Endometrium (tissue), 2 donors: ENCODE results near the gene GABRP.
"Not testable (repeated sequence)": the region's sequence is repeated elsewhere in the genome, so short reads cannot be mapped to it uniquely, and the experiment has no call there.

Experiments
- FAIRE-seq: peaks from 2 replicates; lab custom pipeline; 2012; peaks lifted over from hg19 to GRCh38; lab: Jason Lieb, UNC
- donor health status: control.
- donor health status: control.

GABRP gene, protein sequence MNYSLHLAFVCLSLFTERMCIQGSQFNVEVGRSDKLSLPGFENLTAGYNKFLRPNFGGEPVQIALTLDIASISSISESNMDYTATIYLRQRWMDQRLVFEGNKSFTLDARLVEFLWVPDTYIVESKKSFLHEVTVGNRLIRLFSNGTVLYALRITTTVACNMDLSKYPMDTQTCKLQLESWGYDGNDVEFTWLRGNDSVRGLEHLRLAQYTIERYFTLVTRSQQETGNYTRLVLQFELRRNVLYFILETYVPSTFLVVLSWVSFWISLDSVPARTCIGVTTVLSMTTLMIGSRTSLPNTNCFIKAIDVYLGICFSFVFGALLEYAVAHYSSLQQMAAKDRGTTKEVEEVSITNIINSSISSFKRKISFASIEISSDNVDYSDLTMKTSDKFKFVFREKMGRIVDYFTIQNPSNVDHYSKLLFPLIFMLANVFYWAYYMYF

DNA sequence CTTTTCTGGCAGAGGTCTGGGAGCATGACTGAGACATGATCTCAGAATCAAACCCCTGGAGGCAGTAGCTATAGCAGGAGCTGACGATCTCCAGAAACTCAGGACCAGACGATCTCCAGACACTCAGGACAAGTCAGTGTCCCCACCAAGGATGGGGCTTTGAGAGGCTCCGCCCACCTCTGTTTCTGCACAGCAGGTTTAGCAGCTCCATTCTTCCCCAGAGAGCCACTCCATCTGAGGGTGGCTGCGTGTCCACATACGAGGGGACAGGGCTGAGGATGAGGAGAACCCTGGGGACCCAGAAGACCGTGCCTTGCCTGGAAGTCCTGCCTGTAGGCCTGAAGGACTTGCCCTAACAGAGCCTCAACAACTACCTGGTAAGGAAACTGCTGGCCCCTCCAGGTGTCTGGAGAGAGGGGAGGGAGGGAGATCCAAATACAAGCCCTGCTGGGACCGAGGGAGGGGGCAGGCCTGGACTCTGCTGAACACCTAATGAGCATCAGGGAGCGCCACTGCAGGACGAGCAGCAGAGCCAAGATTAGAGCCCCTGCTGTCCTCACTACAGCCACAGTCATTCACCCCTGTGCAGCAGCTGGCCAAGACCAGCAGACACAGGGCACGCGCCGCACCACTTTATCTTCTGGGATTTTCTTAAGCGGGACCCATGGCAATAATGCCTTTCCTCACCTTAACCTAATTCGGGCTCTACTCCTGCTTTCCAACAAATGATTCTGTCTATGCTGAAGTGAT is at the start of gene GABRP:
TSS of gene GABRP (plus strand) at position 228 of the 750 bp plus-strand sequence. CDS start 4,891 bp downstream, outside the sequence.
- no peak for FAIRE-seq

DNA sequence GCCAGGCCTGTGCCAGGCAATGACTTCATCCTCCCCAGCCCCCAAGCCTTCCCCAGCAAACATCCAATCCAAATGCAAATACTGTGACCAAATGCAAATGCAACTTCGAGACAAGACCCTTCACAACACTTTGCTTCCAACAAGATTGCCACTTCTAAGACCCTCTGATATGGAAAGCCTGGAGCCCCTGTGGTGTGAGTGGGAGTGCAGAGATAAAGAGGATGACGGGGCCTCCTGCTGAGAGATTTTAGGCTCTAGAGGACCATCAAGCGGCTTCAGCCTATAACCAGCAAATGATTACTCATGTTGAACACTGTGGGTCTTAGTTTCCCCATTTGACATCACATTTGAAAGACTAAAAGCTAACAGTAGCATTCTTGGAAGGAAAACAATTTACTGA is 46.6 kb upstream of the GABRP start:
- no peak for FAIRE-seq

DNA sequence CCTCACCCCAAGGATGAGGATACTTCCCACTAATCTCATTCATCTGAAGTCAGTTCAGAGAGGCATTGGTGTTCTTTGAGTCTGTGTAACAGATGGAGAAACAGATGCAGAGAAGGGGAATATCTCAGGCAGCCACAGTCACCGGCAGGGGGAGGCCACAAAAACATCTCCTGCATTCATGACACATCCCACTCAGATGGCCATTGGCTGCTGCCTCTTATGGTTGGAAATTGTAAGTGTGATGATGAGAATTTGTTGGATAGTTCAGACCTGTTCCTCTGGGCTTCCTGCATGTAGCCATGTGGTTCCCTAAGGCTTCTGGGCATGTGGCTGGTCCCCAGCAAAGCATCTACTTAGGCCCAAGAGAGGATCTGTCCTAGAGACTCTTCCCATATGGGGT is 45.9 kb upstream of the GABRP start:
- FAIRE-seq: no peak

DNA sequence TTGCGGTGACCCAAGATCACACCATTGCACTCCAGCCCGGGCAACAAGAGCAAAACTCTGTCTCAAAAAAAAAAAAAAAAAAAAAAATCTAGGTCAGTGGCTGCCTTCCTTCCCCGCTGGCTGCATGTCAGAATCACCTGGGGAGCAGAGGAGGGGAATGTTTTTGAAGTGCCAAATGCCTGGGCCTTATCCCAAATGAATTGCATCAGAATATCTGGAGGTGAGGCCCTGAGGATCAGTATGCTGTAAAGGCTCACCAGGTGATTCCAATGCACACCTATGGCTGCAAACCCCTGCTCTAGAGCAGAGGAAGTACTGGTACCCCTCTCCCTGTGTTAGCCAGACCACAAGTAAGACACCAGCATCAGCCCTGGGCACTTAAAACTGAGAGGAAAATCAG is 44.7 kb upstream of the GABRP start:
- no peak for FAIRE-seq

DNA sequence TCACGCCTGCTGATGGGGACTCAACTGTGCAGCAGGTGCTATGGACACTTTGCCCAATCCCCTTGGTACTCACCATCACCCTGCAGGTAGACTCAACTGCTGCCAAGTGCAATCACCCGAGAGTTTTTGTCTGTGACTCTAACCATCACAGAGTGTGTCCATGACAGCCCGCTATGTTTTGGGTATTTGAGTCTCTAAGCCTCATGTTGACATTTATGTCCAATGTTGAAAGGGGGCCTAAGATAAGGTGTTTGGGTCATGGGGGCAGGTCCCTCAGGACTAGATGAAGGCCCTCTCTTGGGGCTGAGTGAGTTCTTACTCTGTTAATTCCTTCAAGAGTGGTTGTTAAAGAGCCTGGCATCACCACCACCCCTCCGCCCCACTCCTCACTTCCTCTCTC is 44.1 kb upstream of the GABRP start:
- no peak for FAIRE-seq

DNA sequence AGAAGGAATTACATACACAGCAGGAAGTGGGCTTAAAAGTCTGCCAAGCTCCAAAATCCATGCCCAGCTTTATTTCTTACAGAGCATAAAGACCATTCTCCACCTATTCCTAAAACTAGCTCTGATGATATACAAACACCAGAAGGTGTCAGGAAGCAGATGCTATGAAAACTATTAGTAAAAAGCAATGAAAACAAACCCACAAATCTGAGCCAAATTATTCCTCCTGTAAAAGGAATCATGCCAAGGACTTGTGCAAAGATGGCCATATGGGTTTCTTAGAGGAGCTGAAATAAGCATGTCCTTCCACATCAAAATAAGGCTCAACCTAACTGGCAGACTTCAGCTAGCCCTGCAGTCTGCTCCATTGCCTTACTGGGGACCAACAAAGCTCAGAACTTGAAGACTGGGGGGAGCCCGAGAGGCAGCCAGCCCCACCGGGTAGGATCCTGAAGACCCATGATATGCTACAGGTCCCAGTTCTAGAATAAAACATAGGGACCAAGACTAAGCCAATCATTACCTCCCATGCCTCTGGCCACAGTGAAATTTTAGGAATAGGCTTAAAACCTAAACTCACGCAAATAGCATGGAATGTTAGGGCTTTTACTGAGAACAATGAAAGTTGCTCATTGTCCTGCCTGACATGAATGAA is 42.8 kb upstream of the GABRP start:
- no peak for FAIRE-seq

DNA sequence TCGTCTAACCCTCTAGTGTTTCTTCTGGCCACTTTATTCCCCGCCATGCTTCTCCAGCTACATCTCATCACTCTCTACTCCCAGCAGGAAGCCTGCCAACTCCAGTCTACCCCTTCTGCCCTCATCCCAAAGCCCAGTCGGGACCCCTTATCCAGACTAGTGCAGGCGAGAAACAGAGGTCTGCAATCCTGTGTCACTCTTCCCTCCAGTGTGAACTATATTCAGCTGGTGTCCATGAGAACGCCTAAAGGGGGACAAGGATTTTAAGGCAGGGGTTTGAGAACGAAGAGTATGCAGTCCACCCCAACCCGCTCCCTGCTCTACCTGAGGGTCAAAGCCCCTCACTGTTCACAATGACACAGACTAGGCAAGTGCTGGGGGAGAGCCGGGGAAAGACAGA is 41.7 kb upstream of the GABRP start:
- FAIRE-seq: no peak

DNA sequence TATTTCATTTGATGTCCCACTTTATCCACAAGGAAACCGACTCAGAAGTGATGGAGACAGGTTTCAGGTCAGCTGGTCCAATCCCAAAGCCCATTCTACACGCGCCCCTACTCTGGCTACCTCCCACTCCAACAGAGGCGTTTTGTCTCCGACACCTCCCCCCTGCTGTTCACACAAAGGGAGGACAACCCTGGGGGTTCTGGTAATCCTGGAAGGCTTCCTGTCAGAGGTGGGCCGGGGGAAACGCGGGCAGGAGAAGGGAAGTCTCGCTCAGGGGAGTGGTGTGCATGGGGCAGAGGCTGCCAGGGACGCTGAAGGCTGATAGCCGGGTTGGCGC is 39.7 kb upstream of the GABRP start:
- no peak for FAIRE-seq

DNA sequence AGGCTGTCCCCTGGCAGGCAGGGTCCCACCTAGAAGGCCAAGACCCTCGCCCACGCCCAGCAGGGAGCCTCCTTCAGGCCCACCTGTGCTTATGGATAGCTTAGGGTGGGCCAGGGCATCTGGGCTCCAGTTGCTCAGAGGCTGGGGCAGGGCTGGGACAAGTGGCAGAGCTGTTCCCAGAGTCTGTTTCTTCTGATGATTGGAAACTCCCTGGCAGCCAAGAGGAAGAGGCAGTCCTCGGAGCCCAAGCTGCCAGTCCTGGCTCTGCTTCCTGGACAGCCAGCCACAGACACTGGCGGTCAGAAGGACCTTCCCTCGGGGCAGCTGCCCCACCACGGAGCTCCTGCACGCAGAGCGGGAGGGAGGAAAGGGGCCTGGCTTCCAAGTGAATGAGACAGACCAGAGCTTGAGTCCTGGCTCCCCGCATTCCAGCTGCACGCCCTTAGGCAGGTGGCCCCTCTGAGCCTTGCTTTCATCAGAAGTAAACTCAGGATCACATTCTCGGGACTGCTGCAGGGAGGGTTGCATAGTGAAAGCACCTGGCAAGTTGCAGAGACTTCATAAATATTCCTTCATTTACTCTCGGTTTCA is 37.9 kb upstream of the GABRP start:
- FAIRE-seq: no peak

DNA sequence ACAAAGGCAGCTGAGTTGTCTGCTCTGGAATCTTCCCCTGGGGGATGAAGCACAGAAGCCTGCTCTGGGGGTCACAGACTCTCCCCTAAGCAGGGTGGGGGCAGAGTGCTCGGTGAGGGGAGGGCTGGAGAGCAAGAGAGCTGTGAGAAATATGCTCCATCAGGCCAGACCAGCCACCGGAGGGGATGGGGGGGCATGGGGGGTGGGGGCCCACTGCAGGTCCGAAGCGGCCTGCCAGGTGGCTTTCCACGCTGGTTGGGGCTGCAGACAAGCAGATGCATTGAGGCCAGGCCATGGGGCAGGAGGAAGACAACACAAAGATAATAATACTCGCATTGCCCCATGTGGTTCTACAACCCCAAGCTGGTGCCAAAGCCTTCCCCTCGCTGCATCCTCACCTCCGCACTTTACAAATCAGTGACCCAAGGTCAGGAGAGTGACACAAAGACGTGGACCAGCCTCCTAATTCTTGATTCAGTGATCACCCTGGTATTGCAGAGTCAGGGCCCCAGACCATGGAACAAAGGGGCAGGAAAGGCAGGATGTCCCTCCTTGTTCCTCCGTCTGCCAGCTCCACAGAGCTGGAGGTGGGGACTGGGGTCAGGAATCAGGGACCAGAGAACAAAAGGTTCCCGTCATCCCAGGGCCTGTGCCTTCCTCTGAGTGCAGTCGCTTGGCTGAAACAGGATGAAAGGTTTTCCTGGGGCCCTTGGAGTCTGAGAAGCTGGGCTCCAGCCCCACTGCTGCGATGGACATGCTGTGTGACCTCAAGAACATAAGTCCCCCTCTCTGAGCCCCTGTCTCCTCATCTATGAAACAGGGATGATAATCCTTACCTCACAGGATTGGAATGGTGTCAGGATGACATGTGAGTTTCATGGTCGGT is 37.2 kb upstream of the GABRP start:
- FAIRE-seq: no peak

DNA sequence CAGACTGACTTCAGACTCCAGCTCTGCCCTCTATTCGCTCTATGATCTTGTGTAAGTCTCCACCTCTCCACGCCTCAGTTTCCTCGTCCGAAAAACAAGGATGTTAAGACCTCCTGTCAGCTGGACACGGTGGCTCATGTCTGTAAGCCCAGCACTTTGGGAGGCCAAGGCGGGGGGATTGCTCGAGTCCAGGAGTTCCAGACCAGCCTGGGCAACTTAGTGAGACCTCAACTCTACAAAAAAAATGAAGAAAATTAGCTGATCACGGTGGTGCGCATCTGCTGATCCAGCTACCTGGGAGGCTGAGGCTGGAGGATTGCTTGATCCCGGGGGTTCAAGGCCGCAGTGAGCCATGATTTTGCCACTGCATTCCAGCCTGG is 36.6 kb upstream of the GABRP start:
- FAIRE-seq: no peak

DNA sequence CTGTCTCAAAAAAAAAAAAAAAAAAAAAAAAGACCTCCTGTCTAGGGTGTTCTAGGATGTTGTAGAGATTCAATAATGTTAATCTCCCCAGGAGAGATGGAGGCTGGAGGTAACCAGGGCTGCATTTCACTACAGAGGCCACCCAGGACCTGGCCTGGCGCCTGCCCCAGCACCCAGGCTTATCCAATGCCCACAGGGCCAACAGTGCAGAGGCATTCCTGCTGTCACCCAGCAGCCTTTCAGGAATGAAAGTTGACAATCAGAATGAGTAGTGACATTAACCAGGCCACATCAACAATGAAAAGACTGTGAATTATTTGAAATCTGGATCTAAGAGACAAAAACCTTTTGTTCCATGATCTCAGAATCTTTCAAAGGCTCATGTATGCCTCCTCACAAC is 36.2 kb upstream of the GABRP start:
- no peak for FAIRE-seq

DNA sequence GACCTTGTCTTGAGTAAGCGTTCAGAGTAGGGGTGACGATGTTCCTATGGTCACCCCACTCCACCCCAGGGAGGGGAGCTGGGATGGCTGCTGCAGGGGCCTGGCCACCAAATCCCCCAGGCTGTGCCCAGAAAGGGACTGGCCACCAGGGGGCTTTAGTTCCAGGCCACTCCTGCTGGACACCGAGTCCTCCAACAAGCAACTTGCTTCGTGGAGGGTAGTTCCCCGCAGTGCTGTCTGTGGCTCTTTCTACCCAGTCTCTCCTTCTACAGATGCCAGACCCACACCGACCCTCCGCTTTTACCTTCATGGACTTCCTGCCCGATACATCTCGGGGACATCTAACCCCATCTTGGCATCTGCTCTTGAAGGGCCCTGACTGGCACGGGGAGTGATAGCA is 35.7 kb upstream of the GABRP start:
- no peak for FAIRE-seq

DNA sequence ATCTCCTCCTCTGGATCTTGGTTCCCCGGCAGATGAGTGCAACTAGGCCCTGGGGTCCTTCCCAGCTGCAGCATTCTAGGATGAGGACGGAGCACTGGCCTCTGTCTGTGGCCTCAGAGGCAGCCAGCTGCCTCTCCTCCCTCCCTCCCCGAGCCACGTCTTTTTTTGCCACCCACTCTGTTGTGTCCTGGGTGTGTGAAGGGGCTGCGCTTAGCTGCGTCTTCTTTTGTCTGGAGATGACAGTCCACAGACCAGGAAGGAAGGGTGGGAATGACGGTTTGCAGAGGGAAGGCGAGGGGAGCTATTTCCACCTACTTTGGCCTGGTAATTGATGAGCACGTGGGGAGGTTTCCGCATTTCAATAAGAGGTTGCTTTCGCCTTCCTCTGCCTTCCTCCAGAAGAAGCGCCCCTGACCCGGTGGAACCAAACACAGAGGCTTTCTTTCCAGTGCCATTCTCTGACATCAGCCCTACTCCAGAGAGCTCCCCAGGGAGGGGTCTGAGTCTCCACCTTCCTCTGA is 34.5 kb upstream of the GABRP start:
- FAIRE-seq: no peak

DNA sequence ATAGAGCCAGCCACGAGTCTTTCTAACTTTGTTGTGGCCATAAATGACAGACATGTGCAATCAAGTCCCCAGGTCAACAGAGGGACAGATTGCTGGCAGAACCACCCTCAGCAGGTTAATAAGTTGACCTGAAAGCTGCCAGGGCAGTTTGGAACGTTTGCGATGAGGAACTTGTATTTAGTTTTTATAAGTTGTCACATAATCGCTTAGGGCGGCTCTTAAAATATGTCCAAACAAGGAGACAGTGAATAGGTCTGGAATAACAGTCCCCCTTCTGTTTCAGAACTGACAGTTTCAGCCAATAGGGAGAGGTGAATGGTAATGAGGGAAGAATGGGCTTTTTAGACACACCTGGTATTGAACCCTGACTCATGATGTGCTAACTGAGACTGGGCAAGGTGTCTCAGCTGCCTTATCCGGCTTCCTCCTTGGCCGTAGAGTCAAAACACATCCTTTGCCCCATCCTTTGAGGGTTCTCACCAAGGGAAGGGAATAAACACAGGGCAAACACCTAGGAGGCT is 33.6 kb upstream of the GABRP start:
- no peak for FAIRE-seq

DNA sequence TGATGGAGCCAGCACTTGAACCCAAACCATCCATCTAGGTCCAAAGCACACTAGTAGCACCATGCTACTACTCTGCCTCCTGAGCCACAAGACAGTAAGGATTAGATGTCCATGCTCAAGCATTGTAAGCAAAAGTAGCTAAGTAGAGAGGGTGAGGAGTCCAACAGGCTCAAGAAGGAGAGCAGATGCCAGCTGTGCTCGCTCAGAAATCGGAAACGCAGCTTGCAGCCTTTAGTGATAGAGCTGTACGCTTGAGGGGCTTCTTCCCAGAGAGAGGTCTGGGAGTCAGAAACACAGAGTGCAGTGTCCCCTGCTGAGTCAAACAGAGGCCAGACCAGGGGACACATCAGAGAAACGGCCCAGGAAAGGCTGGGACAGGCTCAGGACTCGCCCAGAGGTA is 32.7 kb upstream of the GABRP start:
- FAIRE-seq: no peak

DNA sequence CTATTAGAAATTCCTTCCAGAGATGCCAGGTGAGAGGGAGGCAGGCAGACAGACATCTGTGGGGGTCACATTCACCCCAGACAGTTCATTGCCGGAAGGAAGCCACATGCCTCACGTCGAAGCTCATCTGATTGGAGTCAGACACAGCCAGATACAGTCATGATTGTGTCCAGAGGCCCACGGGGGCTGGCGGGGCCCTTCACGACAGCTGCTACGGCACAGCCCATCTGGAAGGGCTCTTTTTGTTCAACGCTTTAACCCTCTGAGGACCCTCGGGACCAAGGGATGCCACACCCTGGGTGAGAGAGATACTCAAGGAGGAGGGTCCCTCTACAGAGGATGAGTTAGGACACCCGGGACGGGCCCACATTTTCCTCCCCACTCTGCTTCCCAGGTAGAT is 31.9 kb upstream of the GABRP start:
- no peak for FAIRE-seq

DNA sequence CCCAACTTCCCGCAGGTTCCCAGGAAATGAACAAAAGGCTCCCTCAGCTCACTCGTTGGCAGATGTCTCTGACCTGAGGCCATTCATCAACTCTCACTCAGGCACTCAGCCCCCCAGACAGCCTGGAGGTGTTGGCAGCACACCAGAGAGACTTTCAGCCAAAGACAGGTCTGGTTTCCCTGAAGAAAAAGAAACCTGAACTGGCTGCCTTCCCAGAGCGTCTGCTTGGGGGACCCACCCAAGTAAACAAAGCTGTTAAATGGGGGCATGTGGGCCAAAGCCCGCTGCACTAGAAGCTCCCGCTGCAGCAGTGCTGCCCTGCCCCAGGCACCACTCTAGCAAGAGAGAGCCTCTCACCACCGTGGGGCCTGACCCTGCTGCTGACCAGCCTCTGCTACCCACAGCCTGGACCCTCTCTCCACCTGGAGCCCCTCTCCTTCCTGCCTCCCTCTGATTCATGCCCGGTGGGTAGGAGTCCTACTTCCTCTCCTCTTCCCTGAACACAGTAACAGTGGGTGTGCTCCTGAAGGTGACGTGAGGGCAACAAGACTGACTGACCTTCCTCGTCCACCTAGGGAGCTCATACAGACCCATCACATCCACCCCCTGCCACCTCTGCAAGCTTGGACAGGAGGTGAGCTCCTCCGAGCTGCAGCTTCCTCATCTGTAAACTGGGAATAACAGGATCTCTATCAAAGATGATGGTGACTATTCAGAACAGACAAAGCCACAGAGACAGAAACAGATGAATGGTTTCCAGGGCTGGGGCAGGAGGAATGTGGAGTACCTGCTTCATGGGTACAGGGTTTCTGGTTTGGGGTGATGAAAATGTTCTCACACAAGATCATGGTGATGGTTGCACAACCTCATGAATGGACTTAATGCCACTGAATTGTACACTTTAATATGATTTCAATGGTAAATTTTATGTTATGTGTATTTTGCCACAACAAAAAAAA is 31.0 kb upstream of the GABRP start:
- FAIRE-seq: no peak

DNA sequence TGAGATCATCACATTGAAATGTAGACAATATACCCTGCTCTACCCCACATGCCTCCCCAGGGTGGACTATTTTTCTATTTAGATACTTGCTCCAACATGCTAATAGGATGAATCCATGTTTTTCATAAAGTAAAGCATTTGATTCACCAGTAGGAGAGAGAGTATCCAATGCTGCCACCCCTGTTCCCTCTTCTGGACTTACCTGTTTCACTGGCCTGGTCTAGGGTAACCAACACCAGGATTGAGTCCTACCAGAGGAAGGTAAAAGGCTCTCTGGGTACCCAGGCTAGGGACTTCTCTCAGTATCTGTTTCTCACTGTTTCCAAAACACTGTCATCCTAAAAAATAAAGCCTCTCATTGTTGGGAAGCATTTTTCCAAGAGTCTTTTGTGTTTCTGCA is 30.2 kb upstream of the GABRP start:
- FAIRE-seq: no peak

DNA sequence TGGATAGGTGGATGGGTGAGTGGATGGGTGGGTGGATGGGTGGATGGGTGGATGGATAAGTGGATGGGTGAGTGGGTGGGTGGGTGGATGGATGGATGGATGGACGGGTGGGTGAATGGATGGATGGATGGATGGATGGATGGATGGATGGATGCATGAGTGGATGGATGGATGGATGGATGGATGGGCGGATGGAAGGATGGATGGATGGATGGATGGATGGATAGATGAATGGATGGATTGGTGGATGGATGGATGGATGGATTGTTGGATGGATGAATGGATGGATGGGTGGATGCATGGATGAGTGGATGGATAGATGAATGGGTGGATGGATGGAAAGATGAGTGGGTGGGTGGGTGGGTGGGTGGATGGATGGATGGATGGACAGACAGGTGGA is 29.0 kb upstream of the GABRP start:
- FAIRE-seq: not testable (repeated sequence)
